Measurements from ENCODE around the gene MARK4.

- TF ChIP-seq EZH2 (IDR thresholded peaks at IDR 0.05; ENCODE audit: borderline replicate concordance, low read length) (no peak), CTCF (conservative IDR thresholded peaks at IDR 0.05 in 1 of 2, IDR thresholded peaks at IDR 0.05 in 1 of 2; ENCODE audit: extremely low read depth in 1 of 2, insufficient read depth in 1 of 2, low read depth in 1 of 2, low read length in 2 of 2) (no peak)
These were observed 97.5 kb downstream of the MARK4 start for GRCh38 chr19:45348367-45349125.
